Vagina (tissue), 2 donors: Measurements from ENCODE around the gene KLK7. TPM values are rescaled to one million over a fixed set of nuclear protein-coding genes. Genes with fewer than 3 reads are reported as not detected.

Experiments used
- DNase-seq, 2 donors: peaks; one replicate each; pipeline ENCODE4 v3.0.0-alpha.2; 2017; ENCODE audit errors: extremely low spot score in 2 of 2
- H3K27ac ChIP-seq: fragments of 200-600 bp; sonication (generic); one replicate; pipeline ENCODE4 v1.5.1; 2019
- H3K27me3 ChIP-seq: fragments of 200-600 bp; sonication (generic); one replicate; pipeline ENCODE4 v1.5.1; 2019
- H3K36me3 ChIP-seq, 2 donors: fragments of 200-600 bp; sonication (generic); one replicate each; pipeline ENCODE4 v1.5.1; 2017 to 2019
- H3K4me1 ChIP-seq: fragments of 200-600 bp; sonication (generic); one replicate; pipeline ENCODE4 v1.5.1; 2019
- H3K4me3 ChIP-seq, 2 donors: fragments of 200-600 bp; sonication (generic); 1 replicate in 1 of 2; 2 replicates in 1 of 2; pipeline ENCODE4 v1.5.1; 2016 to 2019
- H3K9me3 ChIP-seq: fragments of 200-600 bp; sonication (generic); one replicate; pipeline ENCODE4 v1.5.1; 2019
- POLR2A ChIP-seq, 2 donors: fragments of 450-650 bp; IDR thresholded peaks; one replicate each; pipeline ENCODE4 v1.6.1; 2017; ENCODE audit warnings: antibody characterized with exemption in 2 of 2, mild to moderate bottlenecking in 2 of 2, moderate library complexity in 2 of 2
- POLR2AphosphoS5 ChIP-seq, 2 donors: sonication (generic); formaldehyde crosslinking; IDR thresholded peaks; one replicate each; pipeline ENCODE4 v1.9.0; 2017; ENCODE audit warnings: antibody characterized with exemption in 2 of 2, mild to moderate bottlenecking in 2 of 2, low read depth in 1 of 2; ENCODE audit not compliant: insufficient read depth in 1 of 2
- intact Hi-C: fragments of 100-400 bp; cut with DNase I; formaldehyde crosslinking; loops from one replicate; pipeline ENCODE4 v1.15.1; 2023
- total RNA-seq: library from RNA; depleted of rRNA; stranded (reverse); fragments of >200 nt; gene quantifications from one replicate; pipeline ENCODE4 v1.2.3, GENCODE V29; 2016
- TF ChIP-seq, protein P1 (sequence below), 3 experiments: fragments of 450-650 bp in 2 of 3; fragments of 200-600 bp in 1 of 3; sonication (generic) in 1 of 3; IDR thresholded peaks; one replicate each; pipeline ENCODE4 v1.5.1; 2017 to 2019; ENCODE audit warnings: antibody characterized with exemption in 3 of 3, mild to moderate bottlenecking in 2 of 3, moderate library complexity in 2 of 3

Gene KLK7
- total RNA-seq, 1 donor from 2014 or later = 14.2 TPM

- Histone ChIP-seq H3K9me3 (no peaks in the 10 kb centered on the region), H3K27me3 (no peaks in the 10 kb centered on the region), H3K27ac (no peak overlapping the region), H3K4me1 (peaks cover 6% of the 10 kb centered on the region), H3K36me3 (no peaks in the 10 kb centered on the region), H3K4me3 (no peak overlapping the region)
- intact Hi-C loops = no loop called here
- TF ChIP-seq, protein P1, sequence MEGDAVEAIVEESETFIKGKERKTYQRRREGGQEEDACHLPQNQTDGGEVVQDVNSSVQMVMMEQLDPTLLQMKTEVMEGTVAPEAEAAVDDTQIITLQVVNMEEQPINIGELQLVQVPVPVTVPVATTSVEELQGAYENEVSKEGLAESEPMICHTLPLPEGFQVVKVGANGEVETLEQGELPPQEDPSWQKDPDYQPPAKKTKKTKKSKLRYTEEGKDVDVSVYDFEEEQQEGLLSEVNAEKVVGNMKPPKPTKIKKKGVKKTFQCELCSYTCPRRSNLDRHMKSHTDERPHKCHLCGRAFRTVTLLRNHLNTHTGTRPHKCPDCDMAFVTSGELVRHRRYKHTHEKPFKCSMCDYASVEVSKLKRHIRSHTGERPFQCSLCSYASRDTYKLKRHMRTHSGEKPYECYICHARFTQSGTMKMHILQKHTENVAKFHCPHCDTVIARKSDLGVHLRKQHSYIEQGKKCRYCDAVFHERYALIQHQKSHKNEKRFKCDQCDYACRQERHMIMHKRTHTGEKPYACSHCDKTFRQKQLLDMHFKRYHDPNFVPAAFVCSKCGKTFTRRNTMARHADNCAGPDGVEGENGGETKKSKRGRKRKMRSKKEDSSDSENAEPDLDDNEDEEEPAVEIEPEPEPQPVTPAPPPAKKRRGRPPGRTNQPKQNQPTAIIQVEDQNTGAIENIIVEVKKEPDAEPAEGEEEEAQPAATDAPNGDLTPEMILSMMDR (IDR thresholded peaks at IDR 0.05) = no peak
- TF ChIP-seq POLR2AphosphoS5 (IDR thresholded peaks at IDR 0.05; ENCODE audit: insufficient read depth in 1 of 2, low read depth in 1 of 2) = no peak
- TF ChIP-seq POLR2A (IDR thresholded peaks at IDR 0.05) = no peak
- no peak for DNase-seq
Measured at GRCh38 chr19:51005248-51005647, 21.5 kb upstream of the KLK7 start.

DNA sequence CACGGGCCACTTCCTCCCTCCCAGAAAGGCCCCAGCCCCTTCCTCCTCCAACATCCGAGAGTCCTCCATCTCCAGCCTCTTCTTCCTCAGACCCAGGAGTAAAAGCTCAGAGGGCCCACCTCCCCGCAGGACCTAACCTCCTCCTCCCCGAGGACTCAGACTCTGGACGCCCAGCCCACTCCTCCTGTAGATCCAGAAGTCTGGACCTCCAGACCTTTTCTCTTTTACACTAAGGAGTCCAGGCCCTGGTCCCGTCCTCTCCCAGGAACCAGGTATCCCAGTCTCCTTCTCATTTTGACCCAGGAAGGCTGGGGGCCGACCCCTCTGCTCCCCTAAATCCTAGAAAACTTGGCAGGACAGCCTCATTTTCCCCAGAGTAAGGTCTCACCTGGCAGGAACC is 19.6 kb upstream of the KLK7 start:
- H3K9me3 ChIP-seq = no peaks in the 10 kb centered on the region
- H3K27ac ChIP-seq = no peak overlapping the region
- intact Hi-C loops = no loop called here
- no peak for DNase-seq
- no peak overlapping the region for H3K4me3 ChIP-seq
- TF ChIP-seq, protein P1 (IDR thresholded peaks at IDR 0.05) = no peak
- TF ChIP-seq POLR2A (IDR thresholded peaks at IDR 0.05) = no peak
- TF ChIP-seq POLR2AphosphoS5 (IDR thresholded peaks at IDR 0.05; ENCODE audit: insufficient read depth in 1 of 2, low read depth in 1 of 2) = no peak
- H3K4me1 ChIP-seq = no peaks in the 10 kb centered on the region
- no peaks in the 10 kb centered on the region for H3K27me3 ChIP-seq
- no peaks in the 10 kb centered on the region for H3K36me3 ChIP-seq

GRCh38 chr19:51002542-51003311 is 19.0 kb upstream of the KLK7 start:
- H3K36me3 ChIP-seq = no peaks in the 10 kb centered on the region
- no peak for DNase-seq
- no peaks in the 10 kb centered on the region for H3K27me3 ChIP-seq
- intact Hi-C loops = no loop called here
- no peaks in the 10 kb centered on the region for H3K9me3 ChIP-seq
- no peak overlapping the region for H3K27ac ChIP-seq
- no peaks in the 10 kb centered on the region for H3K4me1 ChIP-seq
- H3K4me3 ChIP-seq = no peak overlapping the region
- no peak for TF ChIP-seq POLR2A (IDR thresholded peaks at IDR 0.05)
- TF ChIP-seq POLR2AphosphoS5 (IDR thresholded peaks at IDR 0.05; ENCODE audit: insufficient read depth in 1 of 2, low read depth in 1 of 2) = peak in 1 of 2 donors; percentile 43

DNA sequence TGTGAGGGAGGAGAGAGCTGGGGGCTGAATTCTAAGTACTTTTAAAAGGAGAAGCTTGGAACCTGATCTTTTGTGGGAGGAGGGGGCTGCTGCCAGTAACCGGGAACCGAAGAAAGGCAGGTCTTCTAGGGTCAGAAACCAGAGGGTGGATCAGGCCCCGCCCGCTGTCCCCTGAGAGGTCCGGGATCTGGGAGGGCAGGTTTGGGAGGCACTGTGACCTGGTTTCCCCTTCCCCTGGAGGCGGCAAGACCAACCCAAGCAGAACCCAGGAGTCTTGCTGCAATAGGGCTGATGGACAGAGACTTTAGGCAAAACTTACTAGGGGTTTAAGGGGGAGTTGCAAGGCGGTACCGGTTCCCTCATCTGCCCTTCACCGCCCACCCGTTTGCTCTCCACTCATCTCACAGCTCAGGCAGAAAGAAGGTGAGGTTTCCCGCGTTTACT is 18.4 kb upstream of the KLK7 start:
- no peak for DNase-seq
- no peaks in the 10 kb centered on the region for H3K4me1 ChIP-seq
- H3K9me3 ChIP-seq = no peaks in the 10 kb centered on the region
- intact Hi-C loops = no loop called here
- H3K4me3 ChIP-seq = peak overlapping the region in 1 of 2 donors; percentile 35
- H3K27ac ChIP-seq = peak overlapping the region; percentile 64
- TF ChIP-seq, protein P1 (IDR thresholded peaks at IDR 0.05) = no peak
- TF ChIP-seq POLR2AphosphoS5 (IDR thresholded peaks at IDR 0.05; ENCODE audit: insufficient read depth in 1 of 2, low read depth in 1 of 2) (no peak), POLR2A (IDR thresholded peaks at IDR 0.05) (no peak)
- H3K27me3 ChIP-seq = no peaks in the 10 kb centered on the region
- H3K36me3 ChIP-seq = no peaks in the 10 kb centered on the region

GRCh38 chr19:51001515-51001914 is 17.8 kb upstream of the KLK7 start, which contains the start of gene KLK8:
TSS of gene KLK8 (minus strand) at chr19:51001604. CDS start at chr19:51001167, 437 bp downstream.
- DNase-seq = no peak
- H3K4me3 ChIP-seq = peak within 1 kb of the TSS in 1 of 2 donors; percentile 35
- H3K9me3 ChIP-seq = no peaks in the 10 kb centered on the region
- intact Hi-C loops = no loop called here
- H3K27ac ChIP-seq = peak within 1 kb of the TSS; percentile 64
- TF ChIP-seq POLR2AphosphoS5 (IDR thresholded peaks at IDR 0.05; ENCODE audit: insufficient read depth in 1 of 2, low read depth in 1 of 2) (no peak), POLR2A (IDR thresholded peaks at IDR 0.05) (no peak)
- TF ChIP-seq, protein P1 (IDR thresholded peaks at IDR 0.05) = no peak
- no peaks in the 10 kb centered on the region for H3K27me3 ChIP-seq
- H3K4me1 ChIP-seq = no peaks in the 10 kb centered on the region
- H3K36me3 ChIP-seq = no peaks in the 10 kb centered on the region
